SH-SY5Y (cell line): ENCODE measurements around the gene HSPA12B.

Source experiments
- GATA2 ChIP-seq: IDR thresholded peaks from 2 replicates; pipeline ENCODE4 v1.6.1; 2011; ENCODE audit warnings: mild to moderate bottlenecking, low read depth, low read length
- GATA3 ChIP-seq: IDR thresholded peaks from 2 replicates; pipeline ENCODE4 v1.6.1; 2011; ENCODE audit warnings: low read depth, mild to moderate bottlenecking, low read length, moderate library complexity

DNA sequence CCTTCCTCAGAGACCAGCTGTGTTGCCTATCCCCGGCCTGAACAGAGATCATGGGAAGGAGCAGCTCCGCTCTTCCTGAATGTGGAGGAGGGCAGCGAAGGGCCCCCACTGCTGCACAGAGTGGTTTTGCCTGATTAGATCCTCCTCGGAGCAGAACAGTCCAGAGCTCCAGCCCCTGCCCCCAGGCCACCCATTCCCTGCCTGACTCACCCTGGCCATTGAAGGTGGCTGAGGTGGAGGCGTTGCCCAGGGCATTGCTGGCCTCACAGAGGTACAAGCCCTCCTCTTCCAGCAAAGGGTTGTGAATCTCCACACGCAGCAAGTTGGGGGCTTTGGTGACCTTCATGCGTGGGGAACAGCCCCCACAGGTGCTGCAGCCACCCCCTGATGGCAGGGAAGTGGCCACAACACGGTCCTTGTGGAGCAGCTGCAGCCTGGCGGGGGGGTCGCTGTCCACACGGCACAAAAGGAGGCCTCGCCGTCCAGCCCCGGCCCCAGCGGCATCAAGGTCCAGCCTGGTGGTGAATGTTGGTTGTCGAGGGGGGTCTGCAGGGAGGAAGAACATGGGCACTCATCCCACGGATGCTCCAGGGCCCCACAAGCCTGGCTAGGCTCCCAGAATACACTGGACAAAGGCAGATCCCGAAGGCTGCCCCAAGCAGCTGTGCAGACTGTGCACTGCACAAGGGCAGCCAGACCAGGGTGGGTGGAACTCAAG lies 34.7 kb upstream of the HSPA12B start:
- no peak for TF ChIP-seq GATA3
- no peak for TF ChIP-seq GATA2
